T-helper 1 cell treated with Interleukin-12 subunit alpha and Interleukin-12 subunit beta and Interleukin-4 antibody, amounts not matched to agents 30 μg/mL and 1 μg/mL, for 36 hours (primary cell): ENCODE results near the gene MUSK.
"Not testable (repeated sequence)": the region's sequence is repeated elsewhere in the genome, so short reads cannot be mapped to it uniquely, and the experiment has no call there.

Source experiments
- H3K27ac Mint-ChIP-seq: one replicate; pipeline ENCODE4 v1.8.0; 2021; ENCODE audit warnings: mild to moderate bottlenecking, mixed read lengths
- H3K27me3 Mint-ChIP-seq: one replicate; pipeline ENCODE4 v1.8.0; 2021; ENCODE audit warnings: low read depth, mixed read lengths
- H3K36me3 Mint-ChIP-seq: one replicate; pipeline ENCODE4 v1.8.0; 2021; ENCODE audit warnings: low read depth, mixed read lengths
- H3K4me1 Mint-ChIP-seq: one replicate; pipeline ENCODE4 v1.8.0; 2021; ENCODE audit warnings: low read depth, mixed read lengths
- H3K4me3 Mint-ChIP-seq: one replicate; pipeline ENCODE4 v1.8.0; 2021; ENCODE audit warnings: mild to moderate bottlenecking, moderate library complexity, mixed read lengths
- H3K9me3 Mint-ChIP-seq: one replicate; pipeline ENCODE4 v1.8.0; 2021; ENCODE audit warnings: mixed read lengths

MUSK gene

GRCh38 chr9:110826400-110826799 lies 157.8 kb downstream of the MUSK start:
- H3K36me3 Mint-ChIP-seq, H3K27me3 Mint-ChIP-seq, H3K4me3 Mint-ChIP-seq, H3K4me1 Mint-ChIP-seq, H3K27ac Mint-ChIP-seq, H3K9me3 Mint-ChIP-seq: not testable (repeated sequence)

- Mint-ChIP-seq H3K27me3 (no peaks in the 10 kb centered on the region), H3K27ac (no peak overlapping the region), H3K4me1 (no peaks in the 10 kb centered on the region), H3K36me3 (no peaks in the 10 kb centered on the region), H3K4me3 (no peak overlapping the region), H3K9me3 (no peaks in the 10 kb centered on the region)
Observed at GRCh38 chr9:110828264-110828663, 159.7 kb downstream of the MUSK start.

GRCh38 chr9:110830495-110830894 lies 161.9 kb downstream of the MUSK start:
- H3K4me1 Mint-ChIP-seq, result no peaks in the 10 kb centered on the region
- no peak overlapping the region for H3K4me3 Mint-ChIP-seq

GRCh38 chr9:110832926-110833325 lies 164.3 kb downstream of the MUSK start:
- H3K4me1 Mint-ChIP-seq, result no peaks in the 10 kb centered on the region
- H3K9me3 Mint-ChIP-seq, result no peaks in the 10 kb centered on the region
- H3K4me3 Mint-ChIP-seq, result no peak overlapping the region
- H3K27ac Mint-ChIP-seq, result no peak overlapping the region
- no peaks in the 10 kb centered on the region for H3K36me3 Mint-ChIP-seq
- H3K27me3 Mint-ChIP-seq, result no peaks in the 10 kb centered on the region

More at GRCh38 chr9:110830495-110830894, 161.9 kb downstream of the MUSK start:
- Mint-ChIP-seq H3K9me3 (no peaks in the 10 kb centered on the region), H3K27ac (no peak overlapping the region), H3K27me3 (no peaks in the 10 kb centered on the region), H3K36me3 (no peaks in the 10 kb centered on the region)

GRCh38 chr9:110835404-110835803 lies 166.8 kb downstream of the MUSK start:
- Mint-ChIP-seq H3K27me3 (no peaks in the 10 kb centered on the region), H3K9me3 (no peaks in the 10 kb centered on the region), H3K27ac (no peak overlapping the region), H3K4me3 (no peak overlapping the region), H3K4me1 (no peaks in the 10 kb centered on the region), H3K36me3 (no peaks in the 10 kb centered on the region)

- H3K27ac Mint-ChIP-seq, result no peak overlapping the region
- no peaks in the 10 kb centered on the region for H3K27me3 Mint-ChIP-seq
- no peak overlapping the region for H3K4me3 Mint-ChIP-seq
- no peaks in the 10 kb centered on the region for H3K4me1 Mint-ChIP-seq
- H3K9me3 Mint-ChIP-seq, result no peaks in the 10 kb centered on the region
- no peaks in the 10 kb centered on the region for H3K36me3 Mint-ChIP-seq
Observed at GRCh38 chr9:110835859-110836271, 167.3 kb downstream of the MUSK start.

- no peak overlapping the region for H3K4me3 Mint-ChIP-seq
- no peaks in the 10 kb centered on the region for H3K9me3 Mint-ChIP-seq
Observed at GRCh38 chr9:110837401-110838005, 168.9 kb downstream of the MUSK start.

GRCh38 chr9:110842169-110842568 lies 173.6 kb downstream of the MUSK start:
- no peak overlapping the region for H3K27ac Mint-ChIP-seq
- no peak overlapping the region for H3K4me3 Mint-ChIP-seq
- no peaks in the 10 kb centered on the region for H3K36me3 Mint-ChIP-seq
- no peaks in the 10 kb centered on the region for H3K9me3 Mint-ChIP-seq
- H3K4me1 Mint-ChIP-seq, result no peaks in the 10 kb centered on the region
- H3K27me3 Mint-ChIP-seq, result no peaks in the 10 kb centered on the region

More at GRCh38 chr9:110837401-110838005, 168.9 kb downstream of the MUSK start:
- Mint-ChIP-seq H3K4me1 (no peaks in the 10 kb centered on the region), H3K27ac (no peak overlapping the region), H3K36me3 (no peaks in the 10 kb centered on the region), H3K27me3 (no peaks in the 10 kb centered on the region)

GRCh38 chr9:110842986-110843385 lies 174.4 kb downstream of the MUSK start:
- Mint-ChIP-seq H3K9me3 (no peaks in the 10 kb centered on the region), H3K4me3 (no peak overlapping the region), H3K27me3 (no peaks in the 10 kb centered on the region), H3K27ac (no peak overlapping the region), H3K4me1 (no peaks in the 10 kb centered on the region), H3K36me3 (no peaks in the 10 kb centered on the region)

- no peaks in the 10 kb centered on the region for H3K36me3 Mint-ChIP-seq
Observed at GRCh38 chr9:110844121-110844520, 175.5 kb downstream of the MUSK start.

GRCh38 chr9:110846215-110846614 lies 177.6 kb downstream of the MUSK start:
- no peak overlapping the region for H3K27ac Mint-ChIP-seq
- H3K36me3 Mint-ChIP-seq, result no peaks in the 10 kb centered on the region
- H3K4me3 Mint-ChIP-seq, result no peak overlapping the region
- H3K4me1 Mint-ChIP-seq, result no peaks in the 10 kb centered on the region
- H3K9me3 Mint-ChIP-seq, result no peaks in the 10 kb centered on the region
- H3K27me3 Mint-ChIP-seq, result no peaks in the 10 kb centered on the region

More at GRCh38 chr9:110844121-110844520, 175.5 kb downstream of the MUSK start:
- Mint-ChIP-seq H3K27ac (no peak overlapping the region), H3K9me3 (no peaks in the 10 kb centered on the region), H3K27me3 (no peaks in the 10 kb centered on the region), H3K4me3 (no peak overlapping the region), H3K4me1 (no peaks in the 10 kb centered on the region)

GRCh38 chr9:110847671-110848070 lies 179.1 kb downstream of the MUSK start:
- Mint-ChIP-seq H3K27ac (no peak overlapping the region), H3K4me3 (no peak overlapping the region), H3K4me1 (no peaks in the 10 kb centered on the region), H3K27me3 (no peaks in the 10 kb centered on the region), H3K9me3 (no peaks in the 10 kb centered on the region), H3K36me3 (no peaks in the 10 kb centered on the region)

- no peaks in the 10 kb centered on the region for H3K27me3 Mint-ChIP-seq
- H3K4me3 Mint-ChIP-seq, result no peak overlapping the region
- H3K36me3 Mint-ChIP-seq, result no peaks in the 10 kb centered on the region
- H3K4me1 Mint-ChIP-seq, result no peaks in the 10 kb centered on the region
- peaks cover 4% of the 10 kb centered on the region for H3K9me3 Mint-ChIP-seq
- H3K27ac Mint-ChIP-seq, result no peak overlapping the region
Observed at GRCh38 chr9:110850401-110851135, 182.0 kb downstream of the MUSK start.
